Daoy (cell line): ENCODE results near the gene RCSD1. TPM values are rescaled to one million over a fixed set of nuclear protein-coding genes. Genes with fewer than 3 reads are reported as not detected.
"Not testable (repeated sequence)": the region's sequence is repeated elsewhere in the genome, so short reads cannot be mapped to it uniquely, and the experiment has no call there.

ENCODE experiments used
- DNase-seq: peaks from one replicate; pipeline ENCODE4 v3.0.0-alpha.2; 2015; ENCODE audit warnings: low read depth
- total RNA-seq: library from RNA; depleted of rRNA; stranded (reverse); fragments of >200 nt; shearing (Covaris generic); gene quantifications from 2 replicates; pipeline ENCODE4 v1.2.3, GENCODE V29; 2014

Gene RCSD1
- total RNA-seq, 1 experiment from 2014 or later: 0.23 TPM

DNA sequence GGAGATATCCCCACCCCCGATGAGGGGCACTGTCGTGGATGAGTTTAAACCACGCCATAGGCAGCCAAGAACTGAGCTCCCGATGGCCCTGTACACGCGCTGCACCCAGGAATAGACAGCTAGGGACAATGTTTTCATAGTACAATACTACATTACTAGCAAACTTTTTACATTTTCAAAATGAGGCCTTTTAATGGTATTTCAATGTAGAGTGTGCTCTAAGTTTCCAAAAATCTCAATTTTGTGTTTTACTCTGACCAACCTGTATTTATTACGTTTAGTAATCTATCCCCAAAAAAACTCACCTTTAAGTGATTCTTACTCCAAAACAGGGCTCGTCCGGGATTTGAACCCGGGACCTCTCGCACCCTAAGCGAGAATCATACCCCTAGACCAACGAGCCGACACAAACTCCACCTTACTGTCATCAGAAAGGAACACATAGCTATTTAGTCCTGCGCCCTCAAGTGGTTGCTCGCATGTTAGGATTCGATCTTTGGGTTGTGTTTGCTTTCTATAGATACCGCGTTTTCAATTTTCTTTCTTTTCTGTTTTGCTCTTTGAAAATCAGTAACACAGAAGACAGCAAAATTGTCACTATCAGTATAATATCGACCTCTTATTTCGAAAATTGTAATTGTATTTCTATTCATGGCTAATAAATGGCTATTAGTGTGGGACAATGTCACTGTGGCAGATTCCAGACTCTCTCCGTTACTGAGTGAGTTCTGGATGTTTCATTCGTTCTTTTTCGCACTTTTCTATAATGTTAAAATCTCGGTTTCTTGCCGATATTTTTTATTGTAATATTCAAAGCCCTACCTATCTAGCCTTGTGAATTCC, 85.3 kb downstream of the RCSD1 start:
- DNase-seq: peak; percentile 84

DNA sequence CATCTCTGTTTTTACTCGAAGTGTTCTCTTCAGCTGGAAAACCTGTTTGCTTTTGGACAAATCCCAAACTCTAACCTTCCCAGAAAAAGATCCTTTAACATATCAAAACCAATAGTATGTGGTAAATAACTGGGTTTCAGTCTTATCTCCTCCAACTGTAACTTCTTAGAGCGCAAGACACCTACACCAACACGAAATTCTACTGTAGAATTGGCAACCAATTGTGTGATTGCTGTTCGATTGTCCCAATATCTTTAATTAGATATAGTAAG, 85.9 kb downstream of the RCSD1 start:
- no peak for DNase-seq

- no peak for DNase-seq
Measured at GRCh38 chr1:167717351-167717750, 87.3 kb downstream of the RCSD1 start.

DNA sequence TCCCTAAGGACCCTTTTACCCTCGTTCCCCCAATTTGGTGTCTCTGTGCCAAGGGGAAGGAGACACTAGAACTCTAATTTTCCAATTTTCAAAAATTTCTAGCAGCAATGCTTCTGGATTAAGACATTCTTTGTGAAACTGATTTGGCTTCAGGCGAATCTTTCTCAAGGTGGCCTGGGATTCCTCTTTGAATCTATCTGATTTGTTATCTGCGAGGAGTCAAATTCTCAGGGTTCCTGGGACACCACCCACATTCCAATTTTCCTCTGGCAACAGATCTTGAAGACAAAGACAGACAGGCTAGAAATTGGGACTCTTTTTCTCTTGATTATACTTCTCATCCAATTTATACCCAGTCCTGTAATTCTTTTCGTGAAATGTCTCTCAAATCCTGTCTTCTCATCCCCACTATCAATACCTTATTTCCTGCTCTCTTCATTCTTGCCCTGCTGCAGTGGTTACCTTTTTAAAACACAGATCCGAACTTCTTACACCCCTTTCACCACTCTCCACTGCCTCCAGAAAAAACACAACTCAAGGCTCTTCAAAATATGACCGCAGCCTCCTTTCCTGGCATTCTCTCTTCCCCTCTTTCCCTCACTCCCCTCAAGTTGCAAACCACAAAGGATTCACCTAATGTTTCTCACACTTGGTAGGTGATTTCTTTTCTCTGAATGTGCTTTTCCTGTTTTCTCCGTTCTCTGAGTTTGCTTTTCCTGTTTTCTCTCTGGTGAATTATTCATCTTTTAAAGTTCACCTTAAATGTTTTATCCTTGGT, 89.1 kb downstream of the RCSD1 start:
- no peak for DNase-seq

DNA sequence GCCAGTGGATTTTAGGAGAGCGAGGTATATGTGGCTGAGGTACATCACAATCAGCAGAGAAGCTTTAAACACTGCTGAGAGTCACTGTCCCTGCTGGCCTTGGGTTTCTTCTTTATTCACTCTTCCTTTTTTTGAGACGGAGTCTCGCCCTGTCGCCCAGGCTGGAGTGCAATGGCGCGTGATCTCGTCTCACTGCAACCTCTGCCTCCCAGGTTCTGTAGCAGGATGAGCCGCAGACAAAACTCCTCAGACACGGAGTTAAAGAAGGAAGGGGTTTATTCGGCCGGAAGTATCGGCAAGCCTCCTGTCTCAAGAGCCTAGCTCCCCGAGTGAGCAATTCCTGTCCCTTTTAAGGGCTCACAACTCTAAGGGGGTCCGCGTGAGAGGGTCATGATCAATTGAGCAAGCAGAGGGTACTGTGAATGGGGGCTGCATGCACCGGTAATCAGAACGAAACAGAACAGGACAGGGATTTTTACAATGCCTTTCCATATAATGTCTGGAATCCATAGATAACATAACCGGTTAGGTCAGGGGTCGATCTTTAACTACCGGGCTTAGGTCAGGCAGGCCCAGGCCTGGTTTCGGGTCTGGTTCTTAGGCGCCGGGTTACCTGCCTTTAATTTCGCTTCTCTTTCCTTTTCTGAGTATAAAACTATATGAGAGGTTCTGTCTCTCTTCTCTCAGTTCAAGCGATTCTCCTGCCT, 89.8 kb downstream of the RCSD1 start:
- DNase-seq: not testable (repeated sequence)

GRCh38 chr1:167720965-167721616, 91.1 kb downstream of the RCSD1 start:
- peak; percentile 49 for DNase-seq

DNA sequence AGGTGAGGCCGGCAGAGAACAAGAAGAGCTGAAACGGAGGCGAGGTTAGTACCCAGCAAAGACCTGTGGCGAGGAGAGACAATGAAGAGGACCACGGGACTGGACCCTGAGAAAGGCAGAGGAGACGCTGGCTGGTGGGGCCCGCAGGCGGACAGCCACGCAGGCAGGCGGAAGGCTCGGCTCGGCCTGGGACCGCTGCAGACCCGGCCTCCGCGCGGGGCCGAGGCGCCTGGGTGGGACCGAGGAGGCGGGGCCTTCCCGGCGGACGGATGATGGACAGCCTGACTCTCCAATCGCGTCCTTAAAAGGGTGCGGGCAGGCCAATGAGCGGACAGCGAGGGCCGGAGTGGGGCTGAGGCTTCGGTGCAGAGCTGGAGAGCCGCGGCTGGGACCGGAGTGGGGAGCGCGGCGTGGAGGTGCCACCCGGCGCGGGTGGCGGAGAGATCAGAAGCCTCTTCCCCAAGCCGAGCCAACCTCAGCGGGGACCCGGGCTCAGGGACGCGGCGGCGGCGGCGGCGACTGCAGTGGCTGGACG, 91.7 kb downstream of the RCSD1 start, which contains the start of gene MPZL1:
MPZL1 (plus strand) TSS at position 366 of the 535 bp plus-strand sequence. CDS start 170 bp downstream, outside the sequence.
- DNase-seq: peak; percentile 97

DNA sequence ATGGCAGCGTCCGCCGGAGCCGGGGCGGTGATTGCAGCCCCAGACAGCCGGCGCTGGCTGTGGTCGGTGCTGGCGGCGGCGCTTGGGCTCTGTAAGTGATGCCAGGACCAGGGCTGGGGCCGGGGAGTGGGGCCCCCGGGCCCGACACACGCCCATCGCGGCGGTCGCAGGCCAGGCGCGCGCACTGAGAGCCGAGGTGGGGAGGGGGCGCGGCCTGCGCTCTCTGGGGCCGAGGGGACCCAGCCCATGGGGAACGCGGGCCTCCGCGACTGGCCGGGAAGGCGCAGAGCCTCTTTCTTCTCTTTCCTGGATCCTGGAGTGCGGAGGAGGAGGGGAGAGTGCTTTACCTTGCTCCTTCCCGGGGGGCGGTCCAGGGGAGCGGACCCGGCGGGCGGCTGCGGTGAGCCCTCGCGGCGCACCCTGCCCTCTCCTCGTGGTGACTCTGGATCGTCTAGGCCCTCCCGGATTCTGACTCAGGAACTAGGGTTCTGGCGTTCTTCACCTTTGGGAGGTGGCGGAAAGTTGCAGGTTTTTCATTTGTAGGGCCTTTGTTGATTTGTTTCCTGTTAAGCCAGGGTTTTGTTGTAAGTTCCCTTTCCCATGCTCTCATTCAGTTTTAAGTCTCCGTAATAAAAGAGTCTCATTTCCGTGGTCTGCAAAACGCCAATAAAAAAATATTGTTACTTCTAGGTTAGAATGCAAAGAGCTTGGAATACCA, 92.3 kb downstream of the RCSD1 start:
- DNase-seq: peak; percentile 72

DNA sequence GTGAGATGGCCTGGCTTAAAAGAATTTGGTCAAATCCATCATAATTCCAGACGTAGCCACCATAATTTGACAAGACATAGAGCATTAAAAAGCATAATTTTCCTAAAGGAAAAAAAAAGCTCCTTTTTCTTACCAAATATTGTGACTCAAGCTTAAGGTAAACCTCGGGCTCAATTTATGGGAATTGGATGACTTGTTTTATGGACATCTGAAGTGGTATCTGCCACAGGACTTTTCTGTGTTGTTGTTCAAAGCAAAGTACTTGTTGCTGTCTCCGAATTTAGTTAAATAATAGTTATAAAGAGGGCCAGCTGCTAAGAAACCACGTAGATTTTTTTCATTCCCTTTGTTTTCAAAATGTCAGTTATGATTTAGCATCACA, 92.8 kb downstream of the RCSD1 start:
- no peak for DNase-seq

DNA sequence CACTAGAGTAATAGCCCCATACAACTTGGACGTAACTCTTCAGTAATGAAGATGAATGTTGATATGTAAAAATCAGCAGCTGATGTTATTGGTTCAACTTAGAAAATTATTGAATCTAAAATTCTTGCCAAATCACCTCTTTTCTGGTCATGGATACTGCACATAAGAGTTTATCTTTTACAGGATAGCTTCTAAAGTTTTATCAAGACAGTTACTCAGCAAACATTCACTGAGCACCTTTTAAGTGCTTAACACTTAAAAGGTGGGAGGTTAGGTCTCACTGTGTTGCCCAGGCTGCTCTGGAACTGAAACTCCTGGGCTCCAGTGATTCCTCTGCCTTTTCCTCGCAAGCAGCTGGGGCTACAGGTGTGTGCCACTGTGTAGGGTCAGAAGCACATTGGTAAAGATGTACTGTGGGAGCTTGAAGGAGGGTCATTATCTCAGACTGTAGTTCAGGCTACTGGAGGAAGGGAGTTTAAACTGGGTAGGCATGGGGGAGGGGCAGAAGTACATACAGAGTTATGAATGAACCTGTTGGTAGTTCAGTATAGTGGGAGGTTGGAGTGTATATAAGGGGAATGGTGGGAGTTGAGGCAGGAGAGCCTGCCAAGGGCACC, 93.8 kb downstream of the RCSD1 start:
- no peak for DNase-seq

DNA sequence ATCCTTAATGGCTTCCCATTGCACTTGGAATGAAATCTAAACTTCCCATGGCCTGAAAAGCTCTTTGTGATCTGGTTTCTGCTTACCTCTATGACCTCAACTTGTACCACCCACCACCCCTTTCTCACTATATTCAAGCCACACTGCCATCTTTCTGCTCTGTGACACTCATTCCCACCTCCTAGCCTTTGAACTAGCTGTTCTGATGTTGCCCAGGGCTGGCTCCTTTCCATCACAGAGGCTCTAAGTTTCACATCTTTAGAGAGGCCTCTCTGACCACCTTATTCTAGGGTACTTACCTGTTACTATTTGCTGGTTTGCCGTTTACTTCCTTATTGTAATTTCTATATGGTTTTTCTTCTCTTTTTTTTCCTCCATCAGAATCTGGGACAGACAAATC, 96.0 kb downstream of the RCSD1 start:
- no peak for DNase-seq

DNA sequence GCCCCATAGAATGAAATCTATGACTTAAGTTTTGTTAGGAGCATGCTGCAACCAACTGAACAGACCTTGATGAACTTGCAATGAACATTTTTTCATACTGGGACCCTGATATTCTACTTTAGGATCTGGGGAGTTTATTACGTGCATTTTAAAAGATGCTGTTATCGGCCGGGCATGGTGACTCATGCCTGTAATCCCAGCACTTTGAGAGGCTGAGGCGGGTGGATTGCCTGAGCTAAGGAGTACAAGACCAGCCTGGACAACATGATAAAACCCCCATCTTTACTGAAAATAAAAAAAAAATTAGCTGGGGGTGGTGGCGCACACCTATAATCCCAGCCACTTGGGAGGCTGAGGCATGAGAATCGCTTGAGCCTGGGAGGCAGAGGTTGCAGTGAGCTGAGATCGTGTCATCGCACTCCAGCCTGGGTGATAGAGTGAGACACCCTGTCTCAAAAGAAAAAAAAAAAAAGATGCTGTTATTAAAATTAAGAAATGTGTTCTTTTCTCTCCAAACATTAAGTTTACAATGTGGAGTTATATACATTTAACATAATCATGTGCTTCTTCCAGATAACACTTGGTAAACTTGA, 98.9 kb downstream of the RCSD1 start:
- DNase-seq: no peak

DNA sequence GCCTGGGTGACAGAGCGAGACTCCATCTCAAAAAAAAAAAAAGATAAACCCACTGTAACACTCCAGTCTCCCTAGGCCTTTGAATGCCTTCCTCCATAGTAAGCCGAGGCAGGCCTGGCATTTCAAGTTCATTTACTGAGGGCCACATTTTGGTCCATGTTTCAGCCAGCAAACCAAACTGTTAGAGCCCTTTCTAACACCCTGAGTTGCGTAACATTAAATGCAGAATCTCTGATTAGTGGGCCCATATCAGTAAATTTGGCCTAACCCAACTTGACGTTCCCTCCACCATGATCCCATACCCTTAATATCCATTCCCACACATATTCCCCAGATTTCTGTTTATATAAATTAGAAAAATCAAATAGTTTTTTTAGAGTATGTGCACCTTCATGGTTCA, 104.2 kb downstream of the RCSD1 start:
- no peak for DNase-seq

- no peak for DNase-seq
Measured at GRCh38 chr1:167734841-167735240, 104.8 kb downstream of the RCSD1 start.

GRCh38 chr1:167737169-167737568, 107.1 kb downstream of the RCSD1 start:
- no peak for DNase-seq

DNA sequence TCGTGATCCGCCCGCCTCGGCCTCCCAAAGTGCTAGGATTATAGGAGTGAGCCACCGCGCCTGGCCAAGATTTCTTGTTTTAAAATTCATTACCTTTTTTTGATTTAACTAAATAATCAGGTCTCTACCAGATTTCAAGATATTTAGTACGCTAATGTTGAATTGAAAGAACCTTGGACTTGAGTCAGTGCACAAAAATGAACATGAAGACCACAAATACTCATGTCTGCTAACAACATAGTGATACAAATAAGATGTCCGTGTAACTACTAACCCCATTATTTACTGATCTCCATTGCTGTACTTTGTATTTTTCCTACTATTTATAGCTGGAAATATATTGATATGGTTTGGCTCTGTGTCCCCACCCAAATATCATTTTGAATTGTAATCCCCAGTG, 108.1 kb downstream of the RCSD1 start:
- no peak for DNase-seq

DNA sequence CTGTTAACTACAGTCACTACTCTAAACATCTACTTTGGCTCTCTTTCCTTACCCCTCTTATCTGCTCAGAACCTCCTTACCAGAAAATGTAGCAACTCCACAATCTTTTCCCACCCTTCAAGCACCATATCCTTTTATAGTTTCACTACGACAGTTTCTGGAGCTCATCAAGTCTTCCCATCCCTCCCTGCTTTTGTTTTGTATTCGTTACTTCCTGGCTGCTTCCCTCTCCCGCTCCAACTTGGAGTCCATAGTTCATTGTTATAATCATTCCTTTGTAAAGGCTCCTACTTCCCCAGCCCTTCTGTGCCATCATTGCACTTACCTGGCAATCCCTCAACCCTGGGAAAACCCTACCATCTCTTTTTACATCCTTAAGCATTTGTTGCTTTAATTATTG, 109.7 kb downstream of the RCSD1 start:
- DNase-seq: no peak

GRCh38 chr1:167741103-167741502, 111.1 kb downstream of the RCSD1 start:
- not testable (repeated sequence) for DNase-seq

DNA sequence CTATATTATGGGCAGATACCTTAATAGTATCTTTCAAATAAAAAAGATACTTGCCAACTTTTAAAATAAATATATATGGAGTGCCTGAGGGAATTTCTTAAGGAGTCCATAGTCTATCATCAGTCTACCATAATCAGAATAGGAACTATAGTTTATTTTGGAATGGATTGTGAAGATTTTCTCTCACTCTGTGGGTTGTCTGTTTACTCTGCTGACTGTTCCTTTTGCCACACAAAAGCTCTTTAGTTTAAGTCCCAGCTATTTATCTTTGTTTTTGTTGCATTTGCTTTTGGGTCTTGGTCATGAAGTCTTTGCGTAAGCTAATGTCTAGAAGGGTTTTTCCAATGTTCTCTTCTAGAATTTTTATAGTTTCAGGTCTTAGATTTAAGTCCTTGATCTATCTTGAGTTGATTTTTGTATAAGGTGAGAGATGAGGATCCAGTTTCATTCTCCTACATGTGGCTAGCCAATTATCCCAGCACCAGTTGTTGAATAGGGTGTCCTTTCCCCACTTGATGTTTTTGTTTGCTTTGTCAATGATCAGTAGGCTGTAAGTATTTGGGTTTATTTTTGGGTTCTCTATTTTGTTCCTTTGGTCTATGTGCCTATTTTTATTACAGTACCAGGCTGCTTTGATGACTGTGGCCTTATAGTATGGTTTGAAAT, 112.5 kb downstream of the RCSD1 start:
- DNase-seq: not testable (repeated sequence)

GRCh38 chr1:167744901-167745300, 114.9 kb downstream of the RCSD1 start:
- DNase-seq: no peak
